22Rv1 (cell line): Measurements from ENCODE around the gene SART3.

Source experiments
- ZFX ChIP-seq: fragments of 450-650 bp; IDR thresholded peaks from 2 replicates; pipeline ENCODE4 v1.6.1; 2017; ENCODE audit warnings: antibody characterized with exemption, borderline replicate concordance
- TF ChIP-seq, protein P1 (sequence below): fragments of 450-650 bp; IDR thresholded peaks from 2 replicates; pipeline ENCODE4 v1.5.1; 2017; ENCODE audit warnings: mild to moderate bottlenecking

DNA sequence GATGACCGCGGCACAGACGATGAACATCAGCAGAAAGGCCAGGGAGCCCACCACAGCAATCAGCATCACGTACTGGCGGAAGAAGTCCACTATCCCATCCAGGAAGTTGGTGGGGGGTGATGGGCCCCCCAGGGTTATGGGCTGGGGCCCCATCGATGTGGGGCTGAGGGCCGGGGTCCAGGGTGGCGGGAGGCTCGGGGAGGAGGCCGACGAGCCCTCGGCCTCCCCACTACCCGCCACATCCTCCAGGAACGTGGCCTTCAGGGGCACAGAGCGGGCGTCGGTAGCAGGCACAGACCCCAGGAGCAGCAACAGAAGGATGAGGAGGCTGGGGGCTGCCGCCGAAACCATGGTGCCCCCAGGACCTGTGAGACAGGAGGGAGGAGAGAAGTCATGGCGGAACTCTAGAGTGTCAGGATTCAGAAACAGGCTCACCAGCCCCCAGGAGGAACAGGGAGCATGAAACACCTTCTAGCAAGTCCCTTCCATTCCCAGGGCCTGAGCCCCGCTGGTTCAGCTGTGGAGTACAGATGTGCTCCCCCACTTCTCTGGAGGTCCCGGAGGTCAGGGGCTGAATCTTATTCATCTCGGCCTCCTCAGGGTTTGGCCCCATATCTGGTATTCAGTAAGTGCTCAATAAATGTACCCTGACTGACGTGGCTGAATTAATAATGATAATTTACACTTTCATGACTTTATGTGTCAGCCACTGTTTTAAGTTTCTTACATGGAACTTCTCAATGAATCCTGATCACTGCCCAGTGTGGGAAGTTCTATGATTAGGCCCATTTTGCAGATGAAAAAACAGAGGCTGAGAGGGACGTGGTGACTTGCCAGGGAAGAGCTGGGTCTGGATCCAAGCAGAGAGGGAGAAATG, 31.3 kb upstream of the SART3 start:
- TF ChIP-seq, protein P1, sequence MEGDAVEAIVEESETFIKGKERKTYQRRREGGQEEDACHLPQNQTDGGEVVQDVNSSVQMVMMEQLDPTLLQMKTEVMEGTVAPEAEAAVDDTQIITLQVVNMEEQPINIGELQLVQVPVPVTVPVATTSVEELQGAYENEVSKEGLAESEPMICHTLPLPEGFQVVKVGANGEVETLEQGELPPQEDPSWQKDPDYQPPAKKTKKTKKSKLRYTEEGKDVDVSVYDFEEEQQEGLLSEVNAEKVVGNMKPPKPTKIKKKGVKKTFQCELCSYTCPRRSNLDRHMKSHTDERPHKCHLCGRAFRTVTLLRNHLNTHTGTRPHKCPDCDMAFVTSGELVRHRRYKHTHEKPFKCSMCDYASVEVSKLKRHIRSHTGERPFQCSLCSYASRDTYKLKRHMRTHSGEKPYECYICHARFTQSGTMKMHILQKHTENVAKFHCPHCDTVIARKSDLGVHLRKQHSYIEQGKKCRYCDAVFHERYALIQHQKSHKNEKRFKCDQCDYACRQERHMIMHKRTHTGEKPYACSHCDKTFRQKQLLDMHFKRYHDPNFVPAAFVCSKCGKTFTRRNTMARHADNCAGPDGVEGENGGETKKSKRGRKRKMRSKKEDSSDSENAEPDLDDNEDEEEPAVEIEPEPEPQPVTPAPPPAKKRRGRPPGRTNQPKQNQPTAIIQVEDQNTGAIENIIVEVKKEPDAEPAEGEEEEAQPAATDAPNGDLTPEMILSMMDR: no peak
- TF ChIP-seq ZFX: no peak
